Measurements from ENCODE around the gene ZNF385C. TPM values are rescaled to one million over a fixed set of nuclear protein-coding genes. Genes with fewer than 3 reads are reported as not detected.

The ZNF385C gene
- total and polyA plus RNA-seq, 4 donors: 0.03 to 0.19 (median 0.06) TPM; not detected in 1

GRCh38 chr17:42120161-42120769 lies 22.0 kb upstream of the ZNF385C start:
- Histone ChIP-seq H3K27me3 (ENCODE audit: control insufficient read depth in 4 of 4, insufficient read depth in 4 of 4, low read length in 3 of 4) (no peaks in the 10 kb centered on the region), H3K4me1 (ENCODE audit: control insufficient read depth in 4 of 4, insufficient read depth in 4 of 4, low read length in 3 of 4) (peaks cover 7 to 30% (median 21%) of the 10 kb centered on the region in 4 donors), H3K9me3 (ENCODE audit: control insufficient read depth in 4 of 4, low read length in 3 of 4) (no peaks in the 10 kb centered on the region), H3K27ac (ENCODE audit: low read depth in 1 of 2, low read length in 2 of 2) (no peak overlapping the region), H3K9ac (ENCODE audit: low read depth in 1 of 2, low read length in 2 of 2) (peak overlapping the region in 1 of 2 donors; percentile 3), H3K4me3 (ENCODE audit: low read depth in 1 of 3, low read length in 3 of 3) (peak overlapping the region in 1 of 3 donors; percentile 85), H3K36me3 (ENCODE audit: control insufficient read depth in 4 of 4, insufficient read depth in 3 of 4, low read depth in 1 of 4, low read length in 3 of 4) (peaks cover 0 to 11% (median 6%) of the 10 kb centered on the region in 4 donors)
- TF ChIP-seq ATF3 (IDR thresholded peaks at IDR 0.05) (no peak), SP1 (IDR thresholded peaks at IDR 0.05) (no peak), RXRA (IDR thresholded peaks at IDR 0.05) (no peak), HNF4A (conservative IDR thresholded peaks at IDR 0.05) (no peak), ZBTB33 (IDR thresholded peaks at IDR 0.05) (no peak), NR2F2 (IDR thresholded peaks at IDR 0.05) (no peak), FOXA2 (IDR thresholded peaks at IDR 0.05) (no peak), MAX (IDR thresholded peaks at IDR 0.05) (no peak), GABPA (IDR thresholded peaks at IDR 0.05 in 1 of 2, conservative IDR thresholded peaks at IDR 0.05 in 1 of 2) (no peak)
- DNase-seq (ENCODE audit: low spot score): no peak
- 68% methylated on average over 7 of the region's 7 CpGs for WGBS

GRCh38 chr17:42119301-42119700 lies 21.0 kb upstream of the ZNF385C start:
- no peak overlapping the region for H3K4me3 ChIP-seq (ENCODE audit: low read depth in 1 of 3, low read length in 3 of 3)
- peaks cover 7 to 30% (median 21%) of the 10 kb centered on the region in 4 donors for H3K4me1 ChIP-seq (ENCODE audit: control insufficient read depth in 4 of 4, insufficient read depth in 4 of 4, low read length in 3 of 4)
- DNase-seq (ENCODE audit: low spot score): no peak
- H3K27ac ChIP-seq (ENCODE audit: low read depth in 1 of 2, low read length in 2 of 2): no peak overlapping the region
- H3K9ac ChIP-seq (ENCODE audit: low read depth in 1 of 2, low read length in 2 of 2): no peak overlapping the region
- H3K36me3 ChIP-seq (ENCODE audit: control insufficient read depth in 4 of 4, insufficient read depth in 3 of 4, low read depth in 1 of 4, low read length in 3 of 4): peaks cover 0 to 13% (median 7%) of the 10 kb centered on the region in 4 donors
- no peak for TF ChIP-seq HNF4G (IDR thresholded peaks at IDR 0.05)
- WGBS: 94% methylated on average over 18 of the region's 18 CpGs
- H3K9me3 ChIP-seq (ENCODE audit: control insufficient read depth in 4 of 4, low read length in 3 of 4): no peaks in the 10 kb centered on the region
- H3K27me3 ChIP-seq (ENCODE audit: control insufficient read depth in 4 of 4, insufficient read depth in 4 of 4, low read length in 3 of 4): no peaks in the 10 kb centered on the region

- Histone ChIP-seq H3K9ac (ENCODE audit: low read depth in 1 of 2, low read length in 2 of 2) (no peak overlapping the region), H3K36me3 (ENCODE audit: control insufficient read depth in 4 of 4, insufficient read depth in 3 of 4, low read depth in 1 of 4, low read length in 3 of 4) (peaks cover 0 to 13% (median 7%) of the 10 kb centered on the region in 4 donors), H3K4me1 (ENCODE audit: control insufficient read depth in 4 of 4, insufficient read depth in 4 of 4, low read length in 3 of 4) (peaks cover 7 to 30% (median 21%) of the 10 kb centered on the region in 4 donors), H3K9me3 (ENCODE audit: control insufficient read depth in 4 of 4, low read length in 3 of 4) (no peaks in the 10 kb centered on the region), H3K27ac (ENCODE audit: low read depth in 1 of 2, low read length in 2 of 2) (no peak overlapping the region), H3K27me3 (ENCODE audit: control insufficient read depth in 4 of 4, insufficient read depth in 4 of 4, low read length in 3 of 4) (no peaks in the 10 kb centered on the region), H3K4me3 (ENCODE audit: low read depth in 1 of 3, low read length in 3 of 3) (no peak overlapping the region)
- no peak for TF ChIP-seq EGR1 (IDR thresholded peaks at IDR 0.05; ENCODE audit: low read depth in 2 of 2)
- TF ChIP-seq RAD21 (IDR thresholded peaks at IDR 0.05): peak; percentile 62 to 75
- peak; percentile 39 for TF ChIP-seq CTCF (IDR thresholded peaks at IDR 0.05; ENCODE audit: low read depth, low read length, missing input control)
- TF ChIP-seq HNF4G (IDR thresholded peaks at IDR 0.05): no peak
- 79% methylated on average over 2 of the region's 2 CpGs for WGBS
- no peak for DNase-seq (ENCODE audit: low spot score)
These were observed 20.3 kb upstream of the ZNF385C start for GRCh38 chr17:42118545-42118944.
